Calu3 (cell line): ENCODE data around the gene MACROD2. TPM values are rescaled to one million over a fixed set of nuclear protein-coding genes. Genes with fewer than 3 reads are reported as not detected.

ENCODE experiments used
- BruUV-seq: library from RNA; stranded (reverse); fragments of 400-500 nt; replicated peaks from 2 replicates; lab custom pipeline; 2021; lab: Mats Ljungman, UMichigan
- CTCF ChIA-PET: fragments of 300-600 bp; sonication (Branson Sonifier 250); formaldehyde crosslinking; loops from one replicate; lab custom pipeline; 2022; ENCODE audit warnings: antibody characterized with exemption; lab: Charles Lee
- DNase-seq: peaks from one replicate; pipeline ENCODE4 v3.0.0; 2022
- H3K27ac Mint-ChIP-seq: one replicate; pipeline ENCODE4 v1.8.0; 2022; ENCODE audit warnings: mixed read lengths; ENCODE audit not compliant: unreplicated experiment
- H3K27me3 Mint-ChIP-seq: one replicate; pipeline ENCODE4 v1.8.0; 2022; ENCODE audit warnings: mixed read lengths; ENCODE audit not compliant: unreplicated experiment
- H3K36me3 Mint-ChIP-seq: one replicate; pipeline ENCODE4 v1.8.0; 2022; ENCODE audit warnings: mild to moderate bottlenecking, moderate library complexity, mixed read lengths; ENCODE audit not compliant: insufficient read depth, unreplicated experiment
- H3K4me1 Mint-ChIP-seq: one replicate; pipeline ENCODE4 v1.8.0; 2022; ENCODE audit warnings: mild to moderate bottlenecking, low read depth, mixed read lengths; ENCODE audit not compliant: unreplicated experiment
- H3K4me3 Mint-ChIP-seq: one replicate; pipeline ENCODE4 v1.8.0; 2022; ENCODE audit warnings: mild to moderate bottlenecking, low read depth, moderate library complexity, mixed read lengths; ENCODE audit not compliant: unreplicated experiment
- H3K9me3 Mint-ChIP-seq: one replicate; pipeline ENCODE4 v1.8.0; 2022; ENCODE audit warnings: low read depth, mixed read lengths; ENCODE audit not compliant: unreplicated experiment
- CTCF ChIP-seq: fragments of 200-600 bp; IDR thresholded peaks from one replicate; pipeline ENCODE4 v1.8.0; 2022; ENCODE audit warnings: antibody characterized with exemption; ENCODE audit not compliant: unreplicated experiment
- intact Hi-C: fragments of 100-400 bp; cut with micrococcal nuclease; formaldehyde crosslinking; loops from one replicate; pipeline ENCODE4 v1.10.0; 2022; ENCODE audit not compliant: unreplicated experiment
- total RNA-seq: library from RNA; stranded (reverse); gene quantifications from 2 replicates; pipeline ENCODE4 v1.2.3, GENCODE V29; 2022

Gene MACROD2
- total RNA-seq, 1 experiment from 2014 or later: 29.4 TPM

DNA sequence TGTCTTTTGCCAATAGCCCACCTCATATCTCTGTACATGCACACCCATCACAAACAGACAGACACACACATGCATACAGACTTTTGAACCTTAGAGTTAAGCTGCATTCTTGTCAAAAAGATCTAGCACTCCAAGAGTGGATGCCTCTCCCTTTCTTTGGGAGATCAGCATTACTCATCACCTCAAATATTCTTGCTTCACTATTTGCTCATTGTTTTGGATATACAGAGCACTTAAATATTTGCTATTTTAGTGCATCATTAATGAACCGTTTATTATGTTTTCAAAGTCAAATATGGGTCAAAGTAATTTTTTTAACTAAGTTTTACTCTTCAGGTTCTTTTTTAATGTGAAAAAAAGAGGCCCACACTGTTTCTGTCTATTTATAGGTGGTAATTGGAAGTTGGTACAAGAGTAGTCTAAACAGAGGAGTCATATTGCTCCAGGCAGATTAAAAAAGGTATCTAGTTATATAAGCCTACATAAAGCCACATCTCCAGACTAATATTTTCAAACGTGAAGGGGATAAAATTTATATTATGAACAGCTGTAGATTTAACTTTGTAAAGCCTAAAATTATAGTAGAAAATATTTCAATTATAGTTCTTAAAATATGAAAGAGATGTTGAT is 239.5 kb downstream of the MACROD2 start:
- no peaks in the 10 kb centered on the region for H3K27me3 Mint-ChIP-seq
- intact Hi-C loops: no loop called here
- TF ChIP-seq CTCF: no peak
- no TSS peak for BruUV-seq
- H3K27ac Mint-ChIP-seq: no peak overlapping the region
- H3K9me3 Mint-ChIP-seq: no peaks in the 10 kb centered on the region
- H3K4me3 Mint-ChIP-seq: no peak overlapping the region
- DNase-seq: no peak
- CTCF ChIA-PET: no interaction called here
- H3K36me3 Mint-ChIP-seq: no peaks in the 10 kb centered on the region
- H3K4me1 Mint-ChIP-seq: peaks cover 10% of the 10 kb centered on the region

DNA sequence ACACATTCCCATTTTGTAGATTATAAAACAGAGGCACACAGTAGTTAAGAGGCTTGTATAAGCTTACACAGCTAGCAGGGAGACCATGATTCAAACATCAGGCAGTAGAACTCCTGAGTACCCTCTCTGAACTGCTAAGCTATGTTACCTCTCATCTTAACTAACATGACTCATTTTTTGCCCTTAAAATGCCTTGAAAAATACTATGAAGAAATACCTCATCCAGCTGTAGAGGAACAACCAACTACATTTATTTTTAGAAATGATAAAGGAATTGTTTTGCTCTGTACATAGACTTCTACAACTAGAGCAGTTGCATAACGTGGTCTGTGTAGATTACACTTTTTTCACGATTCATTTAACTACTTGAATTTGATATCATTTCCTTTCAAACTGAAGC is 240.0 kb downstream of the MACROD2 start:
- TF ChIP-seq CTCF: no peak
- Mint-ChIP-seq H3K9me3 (no peaks in the 10 kb centered on the region), H3K27me3 (no peaks in the 10 kb centered on the region), H3K36me3 (no peaks in the 10 kb centered on the region), H3K4me3 (no peak overlapping the region), H3K4me1 (peaks cover 10% of the 10 kb centered on the region), H3K27ac (no peak overlapping the region)
- CTCF ChIA-PET: no interaction called here
- DNase-seq: no peak
- BruUV-seq: no TSS peak
- intact Hi-C loops: no loop called here

DNA sequence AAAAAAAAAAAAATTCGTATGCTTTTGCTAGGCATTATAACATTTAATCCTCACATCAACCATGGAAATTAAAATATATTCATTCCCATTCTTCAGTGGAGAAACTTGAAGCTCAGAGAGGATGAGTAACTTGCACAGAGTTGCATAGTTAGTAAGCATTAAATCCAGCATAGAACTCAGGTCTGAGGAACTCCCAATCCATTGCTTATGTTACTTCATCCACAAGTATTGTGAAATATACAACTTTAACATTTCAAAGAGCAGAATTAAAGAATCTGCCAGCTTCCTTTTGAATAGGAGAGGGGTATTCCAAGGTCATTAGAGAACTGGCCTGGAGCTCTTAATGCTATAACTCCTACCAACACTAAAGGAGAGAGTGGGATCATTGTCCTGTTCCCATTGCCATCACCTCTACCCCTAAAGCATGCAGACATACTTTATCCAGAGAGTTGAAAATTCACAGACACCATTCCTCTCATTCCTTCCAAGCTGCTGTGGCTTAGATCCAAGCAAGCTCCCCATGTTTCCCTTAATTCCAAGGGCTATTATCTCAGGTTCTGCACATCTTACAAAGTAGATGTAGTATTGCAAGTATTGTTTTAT is 250.2 kb downstream of the MACROD2 start:
- TF ChIP-seq CTCF: no peak
- Mint-ChIP-seq H3K27ac (no peak overlapping the region), H3K36me3 (no peaks in the 10 kb centered on the region), H3K4me3 (no peak overlapping the region), H3K4me1 (no peaks in the 10 kb centered on the region), H3K9me3 (no peaks in the 10 kb centered on the region), H3K27me3 (no peaks in the 10 kb centered on the region)
- intact Hi-C loops: no loop called here
- CTCF ChIA-PET: no interaction called here
- no peak for DNase-seq
- BruUV-seq: no TSS peak

GRCh38 chr20:14259689-14260088 is 264.4 kb downstream of the MACROD2 start:
- CTCF ChIA-PET: no interaction called here
- H3K27ac Mint-ChIP-seq: no peak overlapping the region
- no peak overlapping the region for H3K4me3 Mint-ChIP-seq
- no peaks in the 10 kb centered on the region for H3K36me3 Mint-ChIP-seq
- BruUV-seq: no TSS peak
- H3K27me3 Mint-ChIP-seq: no peaks in the 10 kb centered on the region
- intact Hi-C loops: loop anchor here (10.0 kb wide), 1 partner anchor 45 kb away; no protein-coding TSS in a partner anchor
- no peaks in the 10 kb centered on the region for H3K9me3 Mint-ChIP-seq
- no peaks in the 10 kb centered on the region for H3K4me1 Mint-ChIP-seq
- DNase-seq: no peak
- no peak for TF ChIP-seq CTCF
